Liver (tissue), 3 donors: ENCODE measurements around the gene CYREN.

Experiments used
- ATF3 ChIP-seq: IDR thresholded peaks from 2 replicates; pipeline ENCODE4 v1.6.1; 2016; ENCODE audit warnings: antibody characterized with exemption
- CTCF ChIP-seq: fragments of 150-350 bp; IDR thresholded peaks from 2 replicates; pipeline ENCODE4 v1.5.1; 2017; ENCODE audit warnings: improper control_type of control experiment, low read depth, low read length; ENCODE audit not compliant: missing input control
- FOXA1 ChIP-seq: IDR thresholded peaks from 2 replicates; pipeline ENCODE4 v1.6.1; 2016; ENCODE audit warnings: antibody characterized with exemption
- GABPA ChIP-seq, 2 donors: IDR thresholded peaks in 1 of 2; conservative IDR thresholded peaks in 1 of 2; 2 replicates each; pipeline ENCODE4 v1.6.1; 2016; ENCODE audit warnings: antibody characterized with exemption in 2 of 2, mild to moderate bottlenecking in 1 of 2, moderate library complexity in 1 of 2
- JUND ChIP-seq, 2 donors: IDR thresholded peaks; 2 replicates each; pipeline ENCODE4 v1.6.1; 2016; ENCODE audit warnings: antibody characterized with exemption in 2 of 2
- MAX ChIP-seq: IDR thresholded peaks from 2 replicates; pipeline ENCODE4 v1.6.1; 2016; ENCODE audit warnings: antibody characterized with exemption
- NR2F2 ChIP-seq: IDR thresholded peaks from 2 replicates; pipeline ENCODE4 v1.6.1; 2016; ENCODE audit warnings: antibody characterized with exemption
- RAD21 ChIP-seq, 2 donors: IDR thresholded peaks; 2 replicates each; pipeline ENCODE4 v1.6.1; 2016; ENCODE audit warnings: antibody characterized with exemption in 2 of 2, mild to moderate bottlenecking in 2 of 2
- REST ChIP-seq: IDR thresholded peaks from 2 replicates; pipeline ENCODE4 v1.6.1; 2016; ENCODE audit warnings: antibody characterized with exemption, mild to moderate bottlenecking
- SP1 ChIP-seq: IDR thresholded peaks from 2 replicates; pipeline ENCODE4 v1.6.1; 2018; ENCODE audit warnings: antibody characterized with exemption, mild to moderate bottlenecking
- TAF1 ChIP-seq: conservative IDR thresholded peaks from 2 replicates; pipeline ENCODE4 v1.6.1; 2016; ENCODE audit warnings: antibody characterized with exemption, mild to moderate bottlenecking
- YY1 ChIP-seq: IDR thresholded peaks from 2 replicates; pipeline ENCODE4 v1.6.1; 2016; ENCODE audit warnings: antibody characterized with exemption, mild to moderate bottlenecking
- ZBTB33 ChIP-seq: IDR thresholded peaks from 2 replicates; pipeline ENCODE4 v1.6.1; 2016; ENCODE audit warnings: antibody characterized with exemption
- donor health status: healthy.
- donor health status: healthy.

GRCh38 chr7:135208102-135208793 is 37.7 kb upstream of the CYREN start:
- TF ChIP-seq CTCF = no peak
- no peak for TF ChIP-seq REST
- no peak for TF ChIP-seq ATF3
- no peak for TF ChIP-seq MAX
- no peak for TF ChIP-seq RAD21 (IDR thresholded peaks at IDR 0.05)
- no peak for TF ChIP-seq NR2F2
- TF ChIP-seq YY1 = no peak
- no peak for TF ChIP-seq TAF1
- no peak for TF ChIP-seq FOXA1
- TF ChIP-seq JUND (IDR thresholded peaks at IDR 0.05) = no peak
- TF ChIP-seq GABPA (IDR thresholded peaks at IDR 0.05 in 1 of 2, conservative IDR thresholded peaks at IDR 0.05 in 1 of 2) = no peak
- TF ChIP-seq SP1 = no peak
- no peak for TF ChIP-seq ZBTB33
